HUES64 (cell line): ENCODE results near the gene KLHL25.

Experiments used
- H3K27ac ChIP-seq: 2 replicates; pipeline ENCODE4 v1.7.0; 2013; ENCODE audit warnings: low read depth, low read length, inconsistent platforms
- H3K27me3 ChIP-seq: 2 replicates; pipeline ENCODE4 v1.6.1; 2013; ENCODE audit warnings: mild to moderate bottlenecking, low read length; ENCODE audit not compliant: insufficient read depth
- H3K36me3 ChIP-seq: 2 replicates; pipeline ENCODE4 v1.6.1; 2013; ENCODE audit warnings: mild to moderate bottlenecking, low read length; ENCODE audit not compliant: insufficient read depth
- H3K4me1 ChIP-seq: 2 replicates; pipeline ENCODE4 v1.6.1; 2013; ENCODE audit warnings: mild to moderate bottlenecking, low read length, moderate library complexity; ENCODE audit not compliant: insufficient read depth
- H3K4me3 ChIP-seq: 2 replicates; pipeline ENCODE4 v1.5.1; 2013; ENCODE audit warnings: mild to moderate bottlenecking, low read length, moderate library complexity
- H3K9ac ChIP-seq: 2 replicates; pipeline ENCODE4 v1.6.1; 2013; ENCODE audit warnings: mild to moderate bottlenecking, low read depth, low read length
- H3K9me3 ChIP-seq: 2 replicates; pipeline ENCODE4 v1.6.1; 2013; ENCODE audit warnings: low read depth, low read length; ENCODE audit not compliant: insufficient read depth
- WGBS: fragments of 150-250, 120-280 bp; methylation state at CpG from one replicate; pipeline ENCODE4 v1.1.7; 2013; ENCODE audit warnings: missing lambda C conversion rate; 5-methylcytosine and 5-hydroxymethylcytosine counted together

The KLHL25 gene

DNA sequence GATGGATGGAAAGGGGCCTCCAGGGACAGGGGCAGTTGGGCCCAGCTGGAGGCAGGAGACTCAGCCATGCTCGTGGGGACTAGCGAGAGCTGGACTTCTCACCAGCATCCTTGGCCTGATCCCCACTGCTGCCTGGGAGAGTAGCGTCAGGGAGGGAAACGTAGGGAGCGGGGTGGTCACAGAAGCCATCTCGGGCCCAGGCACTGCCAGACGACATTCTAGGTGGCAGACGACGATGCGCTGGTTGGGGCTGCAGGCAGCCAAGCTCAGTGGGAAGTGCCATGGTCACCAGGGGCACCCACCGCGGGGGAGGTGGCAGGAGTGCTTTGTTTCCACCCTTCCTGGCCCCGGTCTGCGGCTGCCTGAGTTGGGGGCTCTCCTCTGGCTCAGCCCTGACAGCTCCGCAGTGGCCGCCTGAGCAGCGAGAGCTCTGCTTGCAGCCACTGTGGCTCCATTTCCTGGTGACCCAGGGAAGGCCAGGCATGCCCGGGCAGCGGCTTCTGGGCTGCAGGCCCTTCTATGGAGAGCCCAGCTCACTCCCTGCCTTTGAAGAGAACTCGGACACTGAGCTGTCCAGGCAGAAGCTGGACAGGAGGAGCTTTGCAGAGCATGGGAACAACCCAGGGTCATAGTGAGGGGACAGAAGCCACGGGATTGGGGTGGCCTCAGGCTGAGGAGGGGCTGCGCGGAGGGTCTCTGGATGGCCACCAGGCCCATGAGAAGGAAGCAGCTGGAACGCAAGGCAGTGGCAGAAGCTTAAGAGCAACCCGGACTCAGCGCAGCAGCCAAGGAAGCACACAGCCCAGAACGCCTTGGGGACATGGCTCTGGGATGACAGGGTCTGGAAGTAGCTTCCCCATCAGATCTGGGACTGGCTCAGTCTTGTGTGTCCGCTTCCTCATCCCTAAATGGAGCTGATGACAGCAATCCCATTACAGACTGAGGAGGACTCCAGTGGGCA lies 30.8 kb downstream of the KLHL25 start:
- 94% methylated on average over 28 of the region's 28 CpGs for WGBS
- no peaks in the 10 kb centered on the region for H3K9me3 ChIP-seq
- no peaks in the 10 kb centered on the region for H3K27me3 ChIP-seq
- H3K36me3 ChIP-seq: peaks cover 21% of the 10 kb centered on the region
- H3K4me3 ChIP-seq: no peak overlapping the region
- 0 out of 2 replicates have a peak, but pooled peaks cover 12% of the 10 kb centered on the region for H3K4me1 ChIP-seq
- H3K27ac ChIP-seq: peak overlapping the region; percentile 1; the same call in 1 of the 2 replicates
- H3K9ac ChIP-seq: no peak overlapping the region

DNA sequence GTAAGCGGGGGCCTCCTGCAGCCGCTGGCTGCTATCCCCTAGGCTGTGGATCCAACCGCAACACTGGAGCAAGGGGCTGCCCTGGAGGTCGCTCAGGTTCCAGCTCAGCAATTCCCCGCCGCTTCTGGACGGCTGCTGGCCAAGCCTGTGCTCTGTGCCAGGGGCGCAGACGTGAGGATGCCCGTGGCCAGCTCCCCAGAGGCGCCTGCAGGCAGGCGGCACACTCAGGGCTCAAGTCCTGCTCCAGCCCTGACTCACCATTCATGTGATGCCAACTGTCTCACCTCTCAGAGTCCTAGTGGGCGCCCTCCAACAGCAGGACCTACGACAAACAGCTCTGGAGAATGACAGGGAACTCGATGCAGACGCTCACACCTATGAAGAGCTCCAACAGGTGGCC lies 31.6 kb downstream of the KLHL25 start:
- H3K4me1 ChIP-seq: 0 out of 2 replicates have a peak, but pooled peaks cover 12% of the 10 kb centered on the region
- H3K9ac ChIP-seq: no peak overlapping the region
- no peak overlapping the region for H3K4me3 ChIP-seq
- H3K27me3 ChIP-seq: no peaks in the 10 kb centered on the region
- no peaks in the 10 kb centered on the region for H3K9me3 ChIP-seq
- 95% methylated on average over 16 of the region's 16 CpGs for whole genome bisulfite sequencing
- H3K36me3 ChIP-seq: peaks cover 21% of the 10 kb centered on the region
- no peak overlapping the region for H3K27ac ChIP-seq

DNA sequence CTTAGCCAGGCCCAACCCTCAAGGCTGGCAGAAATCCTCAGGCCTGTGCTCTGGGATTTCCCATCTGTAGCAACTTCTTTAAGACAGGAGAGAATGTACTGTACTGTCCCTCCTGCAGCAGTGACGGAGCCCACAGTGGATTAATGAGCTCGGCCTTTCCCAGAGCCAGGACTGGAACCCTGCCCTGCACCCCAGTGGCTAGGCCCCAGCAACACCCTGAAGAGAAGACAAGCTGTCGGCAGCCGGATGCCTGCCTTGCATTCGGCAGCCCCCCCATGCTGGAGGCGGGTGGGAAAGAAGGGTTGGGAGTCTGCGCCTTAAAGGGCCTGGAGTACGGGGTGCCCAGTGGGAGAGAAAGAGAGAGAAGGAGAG lies 32.0 kb downstream of the KLHL25 start:
- no peak overlapping the region for H3K9ac ChIP-seq
- H3K36me3 ChIP-seq: peaks cover 22% of the 10 kb centered on the region
- no peaks in the 10 kb centered on the region for H3K27me3 ChIP-seq
- 96% methylated on average over 8 of the region's 8 CpGs for WGBS
- 0 out of 2 replicates have a peak, but pooled peaks cover 12% of the 10 kb centered on the region for H3K4me1 ChIP-seq
- H3K4me3 ChIP-seq: no peak overlapping the region
- H3K27ac ChIP-seq: no peak overlapping the region
- no peaks in the 10 kb centered on the region for H3K9me3 ChIP-seq

DNA sequence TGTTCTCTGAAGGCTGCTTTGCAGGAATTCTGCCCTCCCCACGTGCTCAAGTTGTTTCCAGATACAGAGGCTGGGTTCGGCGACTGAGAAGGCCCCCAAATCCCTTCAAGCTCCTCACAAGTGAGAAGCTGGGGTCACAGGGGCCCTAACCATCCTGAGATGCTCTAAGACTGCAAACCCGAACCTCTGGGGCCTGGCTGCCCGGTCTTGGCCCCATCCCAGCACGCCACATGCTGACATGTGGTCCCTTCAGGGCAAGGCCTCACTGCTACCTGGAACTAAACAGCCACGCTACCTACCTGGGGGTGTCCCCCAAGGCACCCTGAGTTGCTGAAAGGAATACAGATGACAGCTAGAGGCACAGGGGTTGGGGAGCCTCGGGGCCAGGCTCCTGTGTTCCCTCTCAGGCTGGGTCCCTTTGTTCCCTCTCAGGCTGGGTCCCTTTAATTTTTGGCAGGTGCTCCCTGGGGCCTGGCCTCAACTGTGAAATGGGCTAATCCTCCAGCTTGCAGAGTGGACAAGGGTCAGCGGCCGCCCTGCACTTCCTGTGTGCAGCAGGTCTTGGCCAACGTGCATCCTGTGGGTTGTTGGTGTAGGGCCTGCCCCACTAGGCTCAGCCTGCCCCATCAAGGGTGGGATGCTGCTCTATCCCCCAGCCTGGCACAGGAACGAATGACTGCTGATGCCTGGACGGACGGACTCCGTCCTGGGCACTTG lies 32.5 kb downstream of the KLHL25 start:
- H3K27me3 ChIP-seq: no peaks in the 10 kb centered on the region
- WGBS: 94% methylated on average over 15 of the region's 15 CpGs
- no peak overlapping the region for H3K4me3 ChIP-seq
- peaks cover 23% of the 10 kb centered on the region for H3K36me3 ChIP-seq
- no peak overlapping the region for H3K27ac ChIP-seq
- no peaks in the 10 kb centered on the region for H3K9me3 ChIP-seq
- H3K9ac ChIP-seq: no peak overlapping the region
- 0 out of 2 replicates have a peak, but pooled peaks cover 12% of the 10 kb centered on the region for H3K4me1 ChIP-seq

DNA sequence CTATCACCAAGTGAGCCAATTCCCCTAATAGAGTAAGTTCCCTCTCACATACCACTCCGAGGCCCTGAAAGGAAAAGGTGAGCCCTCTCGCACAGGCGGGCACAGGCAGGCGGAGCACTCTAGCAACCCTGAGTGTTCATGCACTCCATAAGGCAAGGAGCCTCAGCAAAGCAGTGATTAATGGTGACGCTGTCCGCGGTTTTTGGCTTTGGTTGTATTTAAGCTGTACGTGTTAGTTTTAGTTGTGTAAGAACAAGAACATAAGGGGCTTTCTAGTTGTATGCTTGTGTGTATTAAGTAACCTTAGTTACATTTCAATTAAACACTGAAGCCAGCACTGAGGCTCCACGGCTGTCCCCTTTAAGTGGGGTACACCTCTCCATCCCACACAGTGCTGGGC lies 33.1 kb downstream of the KLHL25 start:
- Histone ChIP-seq H3K27ac (no peak overlapping the region), H3K4me3 (no peak overlapping the region), H3K36me3 (peaks cover 23% of the 10 kb centered on the region), H3K4me1 (0 out of 2 replicates have a peak, but pooled peaks cover 10% of the 10 kb centered on the region), H3K9ac (no peak overlapping the region), H3K9me3 (no peaks in the 10 kb centered on the region), H3K27me3 (no peaks in the 10 kb centered on the region)
- 94% methylated on average over 9 of the region's 9 CpGs for WGBS

DNA sequence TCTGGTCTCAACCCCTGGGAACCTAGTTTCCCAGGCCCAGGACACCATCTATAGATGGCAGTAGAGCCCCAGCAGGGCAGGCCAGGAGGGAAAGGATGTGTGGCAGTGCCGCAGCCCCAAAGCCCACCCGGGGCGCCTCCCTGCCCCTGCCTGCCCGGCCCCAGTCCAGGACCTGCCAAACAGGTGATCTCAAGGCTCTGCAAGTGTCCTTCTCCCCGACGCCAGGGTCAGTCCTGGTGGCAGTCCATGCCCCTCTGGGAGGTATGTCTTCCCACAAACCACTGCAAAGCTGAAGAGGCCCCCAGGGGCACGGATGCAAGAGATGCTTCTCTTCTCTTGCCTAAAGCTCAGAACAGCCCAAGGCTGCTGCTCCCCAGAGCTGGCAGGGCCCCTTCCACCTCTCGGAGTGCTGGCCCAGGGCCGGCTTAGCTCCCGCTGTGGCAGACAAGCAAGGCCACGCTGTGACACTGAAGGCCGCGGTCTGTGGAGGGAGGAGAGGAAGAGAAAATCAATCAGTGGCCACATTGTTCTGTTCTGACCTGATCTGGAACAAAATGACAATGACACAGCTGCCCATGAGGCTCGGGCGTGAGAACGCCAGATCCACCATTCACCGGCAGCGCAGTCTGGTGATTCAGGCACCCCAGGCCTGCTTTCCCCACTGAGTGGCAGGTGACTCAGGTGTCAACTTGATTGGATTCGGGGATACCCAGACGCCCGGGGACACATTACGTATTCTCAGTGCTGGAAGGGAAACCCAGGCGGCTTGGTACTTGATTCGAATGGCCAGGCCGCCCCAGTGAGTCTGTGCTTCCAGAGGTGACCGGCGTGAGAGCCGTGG lies 34.0 kb downstream of the KLHL25 start:
- no peak overlapping the region for H3K4me3 ChIP-seq
- no peak overlapping the region for H3K9ac ChIP-seq
- H3K27me3 ChIP-seq: no peaks in the 10 kb centered on the region
- H3K36me3 ChIP-seq: peaks cover 24% of the 10 kb centered on the region
- WGBS: 95% methylated on average over 28 of the region's 28 CpGs
- 0 out of 2 replicates have a peak, but pooled peaks cover 2% of the 10 kb centered on the region for H3K4me1 ChIP-seq
- H3K9me3 ChIP-seq: no peaks in the 10 kb centered on the region
- no peak overlapping the region for H3K27ac ChIP-seq

DNA sequence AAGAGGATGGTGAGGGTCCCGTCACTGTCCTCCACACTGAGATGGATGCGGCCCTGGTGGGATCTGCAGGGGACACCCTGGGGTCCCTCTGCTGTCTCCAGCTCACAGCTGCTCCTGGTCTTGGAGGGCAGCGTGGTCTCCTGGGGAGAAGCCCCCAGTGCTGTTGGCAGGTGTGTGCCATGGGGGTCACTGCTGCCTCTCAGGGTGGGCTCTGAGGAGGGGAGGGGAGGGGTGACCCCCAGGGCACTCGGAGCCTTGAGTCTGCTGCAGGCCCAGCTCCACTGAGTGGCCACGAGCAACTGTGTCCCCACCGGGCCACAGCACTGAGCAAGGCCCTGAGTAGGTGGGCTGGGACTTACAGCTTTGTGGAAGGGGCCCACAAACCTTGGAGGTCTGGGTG lies 34.7 kb downstream of the KLHL25 start:
- no peak overlapping the region for H3K27ac ChIP-seq
- WGBS: 94% methylated on average over 6 of the region's 6 CpGs
- H3K9me3 ChIP-seq: no peaks in the 10 kb centered on the region
- 0 out of 2 replicates have a peak, but pooled peaks cover 2% of the 10 kb centered on the region for H3K4me1 ChIP-seq
- H3K36me3 ChIP-seq: peaks cover 28% of the 10 kb centered on the region
- no peaks in the 10 kb centered on the region for H3K27me3 ChIP-seq
- no peak overlapping the region for H3K4me3 ChIP-seq
- H3K9ac ChIP-seq: no peak overlapping the region

DNA sequence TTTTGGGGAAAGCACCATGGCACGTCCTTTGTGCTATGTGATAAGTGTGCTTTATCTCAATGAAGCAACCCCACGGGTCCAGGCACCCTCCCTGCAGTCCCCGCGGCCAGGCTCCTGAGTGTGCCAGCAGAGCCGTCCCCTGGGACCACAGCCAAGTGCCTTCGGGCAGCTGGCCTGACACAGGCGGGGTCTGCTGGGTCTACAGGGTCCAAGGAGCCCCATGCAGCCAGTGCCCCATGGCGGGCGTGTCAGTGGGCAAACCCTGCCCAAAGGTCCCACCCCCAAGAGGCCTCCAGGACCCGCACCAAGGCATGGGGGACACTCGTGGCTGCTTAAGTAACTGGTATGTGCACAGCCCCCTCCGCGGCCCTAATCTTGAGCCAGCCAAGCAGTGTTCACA lies 35.3 kb downstream of the KLHL25 start:
- WGBS: 96% methylated on average over 13 of the region's 13 CpGs
- Histone ChIP-seq H3K9me3 (no peaks in the 10 kb centered on the region), H3K27ac (no peak overlapping the region), H3K9ac (no peak overlapping the region), H3K27me3 (no peaks in the 10 kb centered on the region), H3K36me3 (peaks cover 28% of the 10 kb centered on the region), H3K4me3 (no peak overlapping the region), H3K4me1 (0 out of 2 replicates have a peak, but pooled peaks cover under 1% of the 10 kb centered on the region)

DNA sequence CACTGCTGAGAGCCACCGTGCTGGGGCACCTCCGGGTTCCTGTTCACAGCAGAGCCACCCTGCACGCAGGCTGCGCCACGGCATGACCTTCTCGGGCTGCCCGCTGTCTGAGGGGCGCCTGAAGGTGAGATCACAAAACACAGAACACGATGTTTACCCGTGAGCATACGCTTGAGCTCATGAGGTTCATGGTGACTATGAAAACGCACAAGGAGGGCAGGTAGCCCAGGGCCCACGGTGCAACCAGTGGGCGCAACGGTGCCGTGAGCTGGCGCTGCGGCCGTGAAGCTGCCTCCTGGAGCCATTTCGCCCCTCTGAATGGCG lies 36.1 kb downstream of the KLHL25 start:
- Histone ChIP-seq H3K27me3 (no peaks in the 10 kb centered on the region), H3K9ac (no peak overlapping the region), H3K27ac (no peak overlapping the region), H3K36me3 (peaks cover 28% of the 10 kb centered on the region), H3K4me3 (no peak overlapping the region), H3K9me3 (no peaks in the 10 kb centered on the region), H3K4me1 (no peaks in the 10 kb centered on the region)
- WGBS: 97% methylated on average over 21 of the region's 21 CpGs

DNA sequence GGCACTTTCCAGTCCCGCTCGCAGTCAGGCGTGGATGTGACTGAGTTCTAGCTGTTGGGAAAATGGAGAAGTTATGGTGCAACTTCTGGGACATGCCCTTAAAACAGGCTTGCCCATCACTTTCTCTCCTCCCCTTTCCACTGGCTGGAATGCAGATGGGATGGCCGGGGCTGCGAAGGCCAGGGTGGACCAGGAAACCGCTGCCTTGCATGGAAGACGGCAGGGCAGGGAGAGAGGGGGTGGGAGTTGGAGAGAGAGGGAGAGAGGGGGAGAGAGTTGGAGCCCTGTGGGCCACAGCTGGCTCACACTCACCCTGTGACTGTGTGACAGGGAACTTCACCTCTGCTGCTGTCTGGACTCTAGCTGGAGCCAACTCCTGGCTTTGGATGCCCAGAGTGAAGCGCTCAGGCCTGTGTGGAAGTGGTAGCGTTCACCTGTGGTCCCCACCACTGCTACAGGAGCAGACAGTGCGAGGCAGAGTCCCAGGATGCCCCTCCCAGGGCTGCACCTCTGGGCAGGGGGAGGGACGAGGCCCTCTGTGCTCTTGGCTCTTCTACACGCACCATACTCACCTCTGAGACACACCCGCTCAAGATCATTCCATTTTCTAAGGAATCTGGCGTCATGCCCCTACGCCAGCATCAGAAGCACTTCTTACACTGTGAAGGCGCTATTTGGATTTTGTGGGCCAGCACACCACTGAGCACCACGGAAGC lies 36.6 kb downstream of the KLHL25 start:
- 89% methylated on average over 17 of the region's 17 CpGs for WGBS
- H3K27me3 ChIP-seq: no peaks in the 10 kb centered on the region
- H3K9ac ChIP-seq: no peak overlapping the region; the same call in 1 of the 2 replicates
- no peaks in the 10 kb centered on the region for H3K9me3 ChIP-seq
- peaks cover 28% of the 10 kb centered on the region for H3K36me3 ChIP-seq
- H3K4me1 ChIP-seq: no peaks in the 10 kb centered on the region
- H3K4me3 ChIP-seq: no peak overlapping the region
- no peak overlapping the region for H3K27ac ChIP-seq
